HG03565 (cell line): ENCODE measurements around the gene TPM1.

Source experiments
- ATAC-seq: cut with Tn5 transposase; IDR thresholded peaks from one replicate; pipeline ENCODE4 v1.9.1; 2021; ENCODE audit warnings: mild to moderate bottlenecking, moderate library complexity; ENCODE audit not compliant: unreplicated experiment

The TPM1 gene

GRCh38 chr15:63015618-63016017, 26.9 kb upstream of the TPM1 start:
- no peak for ATAC-seq

- no peak for ATAC-seq
These were observed 26.3 kb upstream of the TPM1 start for GRCh38 chr15:63016234-63016633.

GRCh38 chr15:63018639-63019038, 23.9 kb upstream of the TPM1 start:
- no peak for ATAC-seq

- no peak for ATAC-seq
These were observed 22.9 kb upstream of the TPM1 start for GRCh38 chr15:63019511-63020109.

GRCh38 chr15:63020128-63020527, 22.4 kb upstream of the TPM1 start:
- no peak for ATAC-seq

GRCh38 chr15:63020759-63021430, 21.7 kb upstream of the TPM1 start:
- no peak for ATAC-seq

GRCh38 chr15:63022181-63022580, 20.4 kb upstream of the TPM1 start:
- ATAC-seq, result no peak

- ATAC-seq, result no peak
These were observed 19.9 kb upstream of the TPM1 start for GRCh38 chr15:63022663-63023062.

- ATAC-seq, result no peak
These were observed 19.1 kb upstream of the TPM1 start for GRCh38 chr15:63023351-63023945.

GRCh38 chr15:63025460-63025859, 17.1 kb upstream of the TPM1 start:
- no peak for ATAC-seq

- ATAC-seq, result no peak
These were observed 14.9 kb upstream of the TPM1 start for GRCh38 chr15:63027646-63028045.

- ATAC-seq, result no peak
These were observed 14.0 kb upstream of the TPM1 start for GRCh38 chr15:63028442-63029110.

GRCh38 chr15:63029676-63030075, 12.9 kb upstream of the TPM1 start:
- ATAC-seq, result no peak

- no peak for ATAC-seq
These were observed 12.4 kb upstream of the TPM1 start for GRCh38 chr15:63030101-63030551.

GRCh38 chr15:63034578-63034977, 8.0 kb upstream of the TPM1 start:
- ATAC-seq, result no peak

GRCh38 chr15:63035253-63035652, 7.3 kb upstream of the TPM1 start:
- ATAC-seq, result no peak

GRCh38 chr15:63035977-63036376, 6.6 kb upstream of the TPM1 start:
- ATAC-seq, result no peak

- ATAC-seq, result no peak
These were observed 4.4 kb upstream of the TPM1 start for GRCh38 chr15:63037976-63038720.

- ATAC-seq, result no peak
These were observed 3.4 kb upstream of the TPM1 start for GRCh38 chr15:63038926-63039673.

GRCh38 chr15:63039811-63040210, 2.7 kb upstream of the TPM1 start:
- ATAC-seq, result no peak
